Pulmonary artery endothelial cell (primary cell): Measurements from ENCODE around the gene ZNF385B. TPM values are rescaled to one million over a fixed set of nuclear protein-coding genes. Genes with fewer than 3 reads are reported as not detected.

Source experiments
- DNase-seq: peaks from one replicate; pipeline ENCODE4 v3.0.0-alpha.2; 2011; ENCODE audit warnings: low read depth, low spot score
- total RNA-seq: library from RNA; depleted of rRNA; stranded (reverse); fragments of >200 nt; gene quantifications from 2 replicates; pipeline ENCODE4 v1.2.3, GENCODE V29; 2014

Gene ZNF385B
- total RNA-seq, 1 donor from 2014 or later, result not detected

- DNase-seq, result no peak
These were observed 5.2 kb downstream of the ZNF385B start for GRCh38 chr2:179856205-179856604.

- DNase-seq, result no peak
These were observed 5.7 kb downstream of the ZNF385B start for GRCh38 chr2:179855673-179856072.

- no peak for DNase-seq
These were observed 6.5 kb downstream of the ZNF385B start for GRCh38 chr2:179854891-179855290.

- no peak for DNase-seq
These were observed 8.3 kb downstream of the ZNF385B start for GRCh38 chr2:179853108-179853507.

GRCh38 chr2:179850188-179850587 is 11.2 kb downstream of the ZNF385B start:
- no peak for DNase-seq

- no peak for DNase-seq
These were observed 11.7 kb downstream of the ZNF385B start for GRCh38 chr2:179849719-179850118.

- no peak for DNase-seq
These were observed 17.9 kb downstream of the ZNF385B start for GRCh38 chr2:179843541-179843940.

- no peak for DNase-seq
These were observed 18.8 kb downstream of the ZNF385B start for GRCh38 chr2:179842498-179843153.

- no peak for DNase-seq
These were observed 20.6 kb downstream of the ZNF385B start for GRCh38 chr2:179840840-179841239.

GRCh38 chr2:179837408-179837807 is 24.0 kb downstream of the ZNF385B start:
- no peak for DNase-seq

- no peak for DNase-seq
These were observed 31.2 kb downstream of the ZNF385B start for GRCh38 chr2:179830043-179830787.

- no peak for DNase-seq
These were observed 35.1 kb downstream of the ZNF385B start for GRCh38 chr2:179826297-179826696.

GRCh38 chr2:179825494-179825893 is 35.9 kb downstream of the ZNF385B start:
- no peak for DNase-seq

GRCh38 chr2:179824961-179825360 is 36.5 kb downstream of the ZNF385B start:
- no peak for DNase-seq

- no peak for DNase-seq
These were observed 38.9 kb downstream of the ZNF385B start for GRCh38 chr2:179822540-179822939.

GRCh38 chr2:179818546-179818945 is 42.9 kb downstream of the ZNF385B start:
- no peak for DNase-seq

- DNase-seq, result no peak
These were observed 44.1 kb downstream of the ZNF385B start for GRCh38 chr2:179817181-179817841.

- no peak for DNase-seq
These were observed 47.4 kb downstream of the ZNF385B start for GRCh38 chr2:179814050-179814449.

- no peak for DNase-seq
These were observed 48.9 kb downstream of the ZNF385B start for GRCh38 chr2:179812501-179812900.

- DNase-seq, result no peak
These were observed 50.4 kb downstream of the ZNF385B start for GRCh38 chr2:179811042-179811441.

- no peak for DNase-seq
These were observed 51.8 kb downstream of the ZNF385B start for GRCh38 chr2:179809606-179810005.

- no peak for DNase-seq
These were observed 56.4 kb downstream of the ZNF385B start for GRCh38 chr2:179805001-179805400.

- DNase-seq, result no peak
These were observed 57.2 kb downstream of the ZNF385B start for GRCh38 chr2:179804206-179804605.
